Measurements from ENCODE around the gene SMPDL3A.

Gene SMPDL3A

GRCh38 chr6:122799916-122800686 is 11.0 kb downstream of the SMPDL3A start:
- no peak overlapping the region for H3K4me3 ChIP-seq (ENCODE audit: control insufficient read depth, low read depth, low read length)
- TF ChIP-seq, protein P1, sequence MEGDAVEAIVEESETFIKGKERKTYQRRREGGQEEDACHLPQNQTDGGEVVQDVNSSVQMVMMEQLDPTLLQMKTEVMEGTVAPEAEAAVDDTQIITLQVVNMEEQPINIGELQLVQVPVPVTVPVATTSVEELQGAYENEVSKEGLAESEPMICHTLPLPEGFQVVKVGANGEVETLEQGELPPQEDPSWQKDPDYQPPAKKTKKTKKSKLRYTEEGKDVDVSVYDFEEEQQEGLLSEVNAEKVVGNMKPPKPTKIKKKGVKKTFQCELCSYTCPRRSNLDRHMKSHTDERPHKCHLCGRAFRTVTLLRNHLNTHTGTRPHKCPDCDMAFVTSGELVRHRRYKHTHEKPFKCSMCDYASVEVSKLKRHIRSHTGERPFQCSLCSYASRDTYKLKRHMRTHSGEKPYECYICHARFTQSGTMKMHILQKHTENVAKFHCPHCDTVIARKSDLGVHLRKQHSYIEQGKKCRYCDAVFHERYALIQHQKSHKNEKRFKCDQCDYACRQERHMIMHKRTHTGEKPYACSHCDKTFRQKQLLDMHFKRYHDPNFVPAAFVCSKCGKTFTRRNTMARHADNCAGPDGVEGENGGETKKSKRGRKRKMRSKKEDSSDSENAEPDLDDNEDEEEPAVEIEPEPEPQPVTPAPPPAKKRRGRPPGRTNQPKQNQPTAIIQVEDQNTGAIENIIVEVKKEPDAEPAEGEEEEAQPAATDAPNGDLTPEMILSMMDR (conservative IDR thresholded peaks at IDR 0.05; ENCODE audit: control insufficient read depth, insufficient read depth, low read depth, low read length): no peak

DNA sequence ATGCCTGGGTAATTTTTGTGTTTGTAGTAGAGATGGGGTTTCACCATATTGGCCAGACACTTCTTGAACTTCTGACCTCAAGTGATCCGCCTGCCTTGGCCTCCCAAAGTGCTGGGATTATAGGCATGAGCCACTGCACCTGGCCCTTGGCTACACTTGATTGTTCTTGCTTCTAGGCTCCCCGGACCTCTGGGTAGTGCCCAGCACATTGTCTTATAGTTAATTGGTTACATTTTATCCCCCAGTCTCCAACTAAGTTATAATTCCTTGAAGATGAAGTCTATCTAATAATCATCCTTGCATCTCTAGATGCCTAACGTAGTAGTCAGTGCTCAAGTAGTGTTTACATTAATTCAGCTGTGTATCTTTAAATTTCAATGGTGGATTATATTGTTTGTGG is 11.8 kb downstream of the SMPDL3A start:
- TF ChIP-seq, protein P1 (conservative IDR thresholded peaks at IDR 0.05; ENCODE audit: control insufficient read depth, insufficient read depth, low read depth, low read length): no peak
- DNase-seq (ENCODE audit: low read depth): no peak

More at GRCh38 chr6:122799916-122800686, 11.0 kb downstream of the SMPDL3A start:
- DNase-seq (ENCODE audit: low read depth): peak; percentile 47

GRCh38 chr6:122801397-122801796 is 12.3 kb downstream of the SMPDL3A start:
- TF ChIP-seq, protein P1 (conservative IDR thresholded peaks at IDR 0.05; ENCODE audit: control insufficient read depth, insufficient read depth, low read depth, low read length): no peak
- DNase-seq (ENCODE audit: low read depth): no peak
- no peak overlapping the region for H3K4me3 ChIP-seq (ENCODE audit: control insufficient read depth, low read depth, low read length)

More for the DNA sequence above, 11.8 kb downstream of the SMPDL3A start:
- H3K4me3 ChIP-seq (ENCODE audit: control insufficient read depth, low read depth, low read length): no peak overlapping the region

DNA sequence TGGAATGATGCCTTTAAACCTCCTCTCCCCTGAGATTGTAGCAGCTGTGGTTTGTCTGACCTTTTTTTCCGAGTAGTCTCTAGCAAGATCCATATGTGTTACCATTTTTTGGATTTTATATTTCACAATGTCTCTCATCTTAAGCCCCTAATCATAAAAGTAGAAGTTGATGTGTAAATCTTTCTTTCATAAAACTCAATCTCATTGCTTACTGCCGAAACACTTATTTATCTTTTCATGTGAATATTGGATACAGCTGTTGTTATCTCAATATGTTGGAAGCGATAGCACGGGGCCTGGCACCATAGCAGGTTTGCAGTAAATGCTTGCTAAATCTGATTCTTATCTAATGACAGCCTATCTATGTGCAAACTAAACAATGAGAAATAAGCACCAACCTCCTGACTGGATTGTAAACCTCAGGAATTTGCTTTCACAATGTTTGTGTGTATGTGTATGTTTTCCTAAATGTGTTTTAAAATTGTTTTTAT is 14.2 kb downstream of the SMPDL3A start:
- TF ChIP-seq, protein P1 (conservative IDR thresholded peaks at IDR 0.05; ENCODE audit: control insufficient read depth, insufficient read depth, low read depth, low read length): no peak
- H3K4me3 ChIP-seq (ENCODE audit: control insufficient read depth, low read depth, low read length): no peak overlapping the region
- DNase-seq (ENCODE audit: low read depth): peak; percentile 68

DNA sequence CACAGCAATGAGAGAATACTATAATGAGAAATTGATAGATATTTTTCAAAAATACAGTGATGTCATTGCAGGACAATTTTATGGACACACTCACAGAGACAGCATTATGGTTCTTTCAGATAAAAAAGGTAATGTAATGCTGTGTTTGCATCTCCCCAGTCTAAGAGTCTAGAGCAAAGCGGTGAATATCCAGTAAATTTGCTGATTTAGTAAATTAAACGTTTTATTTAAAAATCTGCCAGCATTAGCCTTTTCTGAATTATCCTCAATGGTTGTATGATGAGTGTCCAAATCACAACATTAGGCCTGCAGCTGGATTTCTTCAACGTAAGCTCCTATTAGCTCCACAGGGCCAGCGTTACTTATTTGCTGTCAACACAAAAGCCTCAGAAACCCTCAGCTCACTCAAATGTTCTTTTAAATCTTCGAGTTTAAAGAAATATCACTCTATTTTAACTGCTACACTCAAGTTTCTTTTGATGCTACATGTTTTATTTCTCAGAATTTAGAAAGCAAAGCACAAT is 16.0 kb downstream of the SMPDL3A start:
- no peak for DNase-seq (ENCODE audit: low read depth)
- TF ChIP-seq, protein P1 (conservative IDR thresholded peaks at IDR 0.05; ENCODE audit: control insufficient read depth, insufficient read depth, low read depth, low read length): no peak
- H3K4me3 ChIP-seq (ENCODE audit: control insufficient read depth, low read depth, low read length): no peak overlapping the region

DNA sequence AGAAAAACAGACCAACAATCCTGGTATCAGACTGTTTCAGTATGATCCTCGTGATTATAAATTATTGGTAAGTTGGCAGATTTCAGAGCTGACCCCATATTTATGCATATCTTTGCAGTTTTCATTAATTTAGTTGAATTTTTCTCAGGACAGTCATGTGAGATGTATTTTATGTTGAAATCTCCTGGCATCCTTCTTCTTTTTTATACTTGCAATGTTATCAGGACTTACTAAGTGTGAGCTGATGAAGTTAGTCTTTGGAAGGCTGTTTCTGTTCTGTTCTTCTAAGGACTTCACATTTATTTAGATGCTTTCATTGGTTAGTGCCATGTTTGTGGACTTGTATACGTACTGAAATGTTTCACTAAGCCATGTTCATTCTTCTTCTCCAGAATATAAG is 17.2 kb downstream of the SMPDL3A start:
- H3K4me3 ChIP-seq (ENCODE audit: control insufficient read depth, low read depth, low read length): no peak overlapping the region
- TF ChIP-seq, protein P1 (conservative IDR thresholded peaks at IDR 0.05; ENCODE audit: control insufficient read depth, insufficient read depth, low read depth, low read length): no peak
- peak; percentile 37 for DNase-seq (ENCODE audit: low read depth)
